SK-N-SH (cell line): Measurements from ENCODE around the gene TTC39C. TPM values are rescaled to one million over a fixed set of nuclear protein-coding genes. Genes with fewer than 3 reads are reported as not detected.

Experiments
- CTCF ChIA-PET: fragments of 300-600, 350-600 bp; formaldehyde crosslinking; extraction: SDS; loops from one replicate; lab custom pipeline; 2021; lab: Yijun Ruan, JAX
- POLR2A ChIA-PET: fragments of 350-600 bp; sonication (Branson Sonifier 250); formaldehyde crosslinking; extraction: SDS; loops from one replicate; lab custom pipeline; 2020; ENCODE audit warnings: antibody characterized with exemption, inconsistent platforms; lab: Yijun Ruan, JAX
- DNase-seq: peaks from one replicate; pipeline ENCODE4 v3.0.0; 2012
- H2AFZ ChIP-seq: fragments of 200-600 bp; sonication (generic); 2 replicates; pipeline ENCODE4 v1.8.1; 2016; ENCODE audit warnings: antibody characterized with exemption, mild to moderate bottlenecking, low read depth
- H3F3A ChIP-seq: fragments of 200-600 bp; sonication (generic); replicated peaks from 2 replicates; pipeline ENCODE3; 2016; ENCODE audit warnings: antibody characterized with exemption, mild to moderate bottlenecking; ENCODE audit not compliant: insufficient read depth
- H3K27ac ChIP-seq, 2 experiments: fragments of 200-500 bp in 1 of 2; fragments of 200-600 bp in 1 of 2; sonication (Bioruptor generic) in 1 of 2; sonication (generic), shearing (Covaris generic) in 1 of 2; 2 replicates each; pipeline versions ENCODE4 v1.5.1 to v1.6.1; 2014 to 2016; ENCODE audit warnings: low read depth in 2 of 2, inconsistent platforms in 1 of 2, low read length in 1 of 2, mild to moderate bottlenecking in 1 of 2, mixed read lengths in 1 of 2
- H3K27me3 ChIP-seq: fragments of 200-600 bp; sonication (generic), shearing (Covaris generic); 2 replicates; pipeline ENCODE4 v1.6.1; 2016; ENCODE audit warnings: mixed run types; ENCODE audit not compliant: insufficient read depth
- H3K36me3 ChIP-seq, 2 experiments: fragments of 200-500 bp in 1 of 2; fragments of 200-600 bp in 1 of 2; sonication (Bioruptor generic) in 1 of 2; sonication (generic) in 1 of 2; replicated peaks in 1 of 2; 2 replicates each; pipeline versions ENCODE3 to v1.5.1; 2014 to 2016; ENCODE audit warnings: low read length in 1 of 2, mild to moderate bottlenecking in 1 of 2; ENCODE audit not compliant: insufficient read depth in 2 of 2, control insufficient read depth in 1 of 2
- H3K4me1 ChIP-seq, 2 experiments: fragments of 200-500 bp in 1 of 2; fragments of 200-600 bp in 1 of 2; sonication (Bioruptor generic) in 1 of 2; sonication (generic), shearing (Covaris generic) in 1 of 2; 2 replicates each; pipeline versions ENCODE4 v1.5.1 to v1.6.1; 2014 to 2016; ENCODE audit warnings: low read depth in 1 of 2, low read length in 1 of 2, mixed run types in 1 of 2; ENCODE audit not compliant: insufficient read depth in 2 of 2, control insufficient read depth in 1 of 2
- H3K4me2 ChIP-seq: fragments of 200-600 bp; sonication (generic), shearing (Covaris generic); 2 replicates; pipeline ENCODE4 v1.6.1; 2017; ENCODE audit warnings: mixed run types
- H3K4me3 ChIP-seq, 2 experiments: fragments of 200-500 bp in 1 of 2; fragments of 200-600 bp in 1 of 2; sonication (Bioruptor generic) in 1 of 2; sonication (generic), shearing (Covaris generic) in 1 of 2; 2 replicates each; pipeline versions ENCODE4 v1.5.1 to v1.8.1; 2014 to 2016; ENCODE audit warnings: low read depth in 2 of 2, inconsistent platforms in 1 of 2, low read length in 1 of 2, mild to moderate bottlenecking in 1 of 2, mixed read lengths in 1 of 2, moderate library complexity in 1 of 2
- H3K79me2 ChIP-seq: fragments of 200-600 bp; sonication (generic); 2 replicates; pipeline ENCODE4 v1.8.1; 2017; ENCODE audit warnings: mild to moderate bottlenecking; ENCODE audit not compliant: insufficient read depth
- H3K9ac ChIP-seq: fragments of 200-600 bp; sonication (generic); 2 replicates; pipeline ENCODE4 v1.6.1; 2017; ENCODE audit warnings: mixed run types
- H3K9me2 ChIP-seq: fragments of 200-600 bp; sonication (generic); 2 replicates; pipeline ENCODE4 v1.6.1; 2017; ENCODE audit warnings: mixed run types
- H3K9me3 ChIP-seq: fragments of 200-600 bp; sonication (generic); 2 replicates; pipeline ENCODE4 v1.6.1; 2017; ENCODE audit warnings: mixed run types, mild to moderate bottlenecking, moderate library complexity
- H4K20me1 ChIP-seq: fragments of 200-600 bp; sonication (generic); 2 replicates; pipeline ENCODE4 v1.6.1; 2017; ENCODE audit warnings: mild to moderate bottlenecking, mixed run types; ENCODE audit not compliant: insufficient read depth
- CHD2 ChIP-seq: fragments of 150-350 bp; IDR thresholded peaks from 2 replicates; pipeline ENCODE4 v1.6.1; 2018; ENCODE audit warnings: low read length; ENCODE audit not compliant: partially characterized antibody
- ELF1 ChIP-seq: IDR thresholded peaks from 2 replicates; pipeline ENCODE4 v1.4.0; 2012
- EP300 ChIP-seq, 2 experiments: IDR thresholded peaks; 2 replicates each; pipeline versions ENCODE4 v1.4.0 to v1.6.1; 2012; ENCODE audit warnings: borderline replicate concordance in 1 of 2, low read depth in 1 of 2, low read length in 1 of 2
- FOXJ3 ChIP-seq: sonication (generic); formaldehyde crosslinking; IDR thresholded peaks from 2 replicates; pipeline ENCODE4 v1.5.1; 2020; ENCODE audit warnings: mild to moderate bottlenecking, missing genetic modification reagents
- GABPA ChIP-seq: IDR thresholded peaks from 2 replicates; pipeline ENCODE4 v1.4.0; 2012; ENCODE audit warnings: low read depth, mild to moderate bottlenecking
- GATA2 ChIP-seq: sonication (generic); formaldehyde crosslinking; IDR thresholded peaks from 2 replicates; pipeline ENCODE4 v1.5.0; 2020; ENCODE audit warnings: mild to moderate bottlenecking, missing genetic modification reagents
- JUND ChIP-seq: IDR thresholded peaks from 2 replicates; pipeline ENCODE4 v1.4.0; 2012
- PBX3 ChIP-seq: IDR thresholded peaks from 2 replicates; pipeline ENCODE4; 2012
- REST ChIP-seq: IDR thresholded peaks from 2 replicates; pipeline ENCODE4 v1.6.1; 2012; ENCODE audit warnings: mild to moderate bottlenecking, low read depth, low read length, moderate library complexity
- TAF1 ChIP-seq: IDR thresholded peaks from 2 replicates; pipeline ENCODE4 v1.6.1; 2012; ENCODE audit warnings: low read depth, mild to moderate bottlenecking, low read length, moderate library complexity, borderline replicate concordance
- TEAD4 ChIP-seq: IDR thresholded peaks from 2 replicates; pipeline ENCODE4 v1.4.0; 2012; ENCODE audit warnings: mild to moderate bottlenecking, borderline replicate concordance; ENCODE audit not compliant: insufficient read depth
- WGBS: methylation state at CpG from one replicate; pipeline ENCODE4 v1.1.6; 2017; ENCODE audit warnings: low lambda C conversion rate; 5-methylcytosine and 5-hydroxymethylcytosine counted together
- polyA plus RNA-seq, 3 experiments: library from polyadenylated mRNA; depleted of rRNA; stranded (reverse); fragments of >200 nt; gene quantifications; 2 replicates each; pipeline ENCODE4 v1.2.3, GENCODE V29; 2012

The TTC39C gene
- polyA plus RNA-seq, 1 of the 3 experiments (the other 2 are of a cell fraction): 8.6 TPM

- TF ChIP-seq GABPA (no peak), GATA2 (CRISPR knock-in tag) (no peak), ELF1 (no peak), EP300 (IDR thresholded peaks at IDR 0.05; ENCODE audit: borderline replicate concordance in 1 of 2, low read depth in 1 of 2, low read length in 1 of 2) (no peak)
- Histone ChIP-seq H3K9me3 (no peaks in the 10 kb centered on the region), H2AFZ (no peak overlapping the region), H3K4me3 (no peak overlapping the region), H3K27me3 (no peaks in the 10 kb centered on the region), H3K36me3 (peaks cover 2 to 3% of the 10 kb centered on the region in 2 experiments), H3K9me2 (no peaks in the 10 kb centered on the region), H3K9ac (no peak overlapping the region), H3K79me2 (no peaks in the 10 kb centered on the region), H3K4me2 (no peak overlapping the region), H3F3A (no peaks in the 10 kb centered on the region), H3K27ac (no peak overlapping the region), H3K4me1 (no peaks in the 10 kb centered on the region), H4K20me1 (no peaks in the 10 kb centered on the region)
- ChIA-PET POLR2A (no interaction called here), CTCF (interaction anchor here (1.2 to 3.9 kb wide), 15 partner anchors 8 to 314 kb away, joined by 3 to 46 read pairs (median 6); no protein-coding TSS in a partner anchor)
- DNase-seq: no peak
- WGBS: 88% methylated on average over 5 of the region's 5 CpGs
Observed at GRCh38 chr18:24177499-24178133, 163.1 kb downstream of the TTC39C start.

- DNase-seq: no peak
- TF ChIP-seq EP300 (IDR thresholded peaks at IDR 0.05; ENCODE audit: borderline replicate concordance in 1 of 2, low read depth in 1 of 2, low read length in 1 of 2) (no peak), GATA2 (CRISPR knock-in tag) (no peak), FOXJ3 (CRISPR knock-in tag) (no peak), JUND (no peak), ELF1 (no peak), CHD2 (no peak), TEAD4 (no peak), TAF1 (no peak), PBX3 (no peak), REST (no peak)
- H3K4me3 ChIP-seq: no peak overlapping the region
- H3K27ac ChIP-seq: no peak overlapping the region
- 93% methylated on average over 1 of the region's 1 CpG for WGBS
- H3K36me3 ChIP-seq: peaks cover 2 to 3% of the 10 kb centered on the region in 2 experiments
- H3F3A ChIP-seq: no peaks in the 10 kb centered on the region
- H3K79me2 ChIP-seq: no peaks in the 10 kb centered on the region
- no peaks in the 10 kb centered on the region for H3K27me3 ChIP-seq
- no peaks in the 10 kb centered on the region for H3K4me1 ChIP-seq
- no peaks in the 10 kb centered on the region for H4K20me1 ChIP-seq
- no peaks in the 10 kb centered on the region for H3K9me3 ChIP-seq
- ChIA-PET CTCF (interaction anchor here (1.3 kb wide), 2 partner anchors 9 to 180 kb away, joined by 3 read pairs; no protein-coding TSS in a partner anchor), POLR2A (no interaction called here)
- no peak overlapping the region for H3K4me2 ChIP-seq
- no peak overlapping the region for H2AFZ ChIP-seq
- H3K9me2 ChIP-seq: no peaks in the 10 kb centered on the region
- no peak overlapping the region for H3K9ac ChIP-seq
Observed at GRCh38 chr18:24180048-24180447, 165.5 kb downstream of the TTC39C start.
